GM10266 (cell line): ENCODE data around the gene CCP110.

ENCODE experiments used
- DNase-seq: peaks from one replicate; pipeline ENCODE4 v3.0.0; 2012; ENCODE audit errors: extremely low spot score
- CTCF ChIP-seq: IDR thresholded peaks from 2 replicates; pipeline ENCODE4 v1.5.1; 2012; ENCODE audit warnings: mild to moderate bottlenecking, low read depth; ENCODE audit not compliant: control insufficient read depth, insufficient read depth; ENCODE audit errors: missing control alignments

The CCP110 gene

GRCh38 chr16:19482291-19482690 lies 41.5 kb upstream of the CCP110 start:
- TF ChIP-seq CTCF = no peak
- DNase-seq = no peak

- DNase-seq = no peak
- TF ChIP-seq CTCF = no peak
Observed at GRCh38 chr16:19484096-19484495, 39.6 kb upstream of the CCP110 start.

- TF ChIP-seq CTCF = no peak
- no peak for DNase-seq
Observed at GRCh38 chr16:19485611-19486010, 38.1 kb upstream of the CCP110 start.

GRCh38 chr16:19486051-19486450 lies 37.7 kb upstream of the CCP110 start:
- DNase-seq = no peak
- TF ChIP-seq CTCF = no peak

GRCh38 chr16:19486750-19487325 lies 36.9 kb upstream of the CCP110 start:
- no peak for TF ChIP-seq CTCF
- DNase-seq = no peak

- no peak for DNase-seq
- TF ChIP-seq CTCF = no peak
Observed at GRCh38 chr16:19488213-19488640, 35.5 kb upstream of the CCP110 start.

GRCh38 chr16:19490619-19491018 lies 33.1 kb upstream of the CCP110 start:
- TF ChIP-seq CTCF = no peak
- no peak for DNase-seq
